PC-3 (cell line): ENCODE results near the gene ITGAE.

Source experiments
- CTCF ChIP-seq: fragments of 300-600 bp; sonication (generic); conservative IDR thresholded peaks from 2 replicates; pipeline ENCODE4 v1.5.1; 2017; ENCODE audit warnings: antibody characterized with exemption, low read depth, mild to moderate bottlenecking, low read length
- EZH2 ChIP-seq: fragments of 300-600 bp; sonication (generic); IDR thresholded peaks from one replicate; pipeline ENCODE4 v1.6.1; 2017; ENCODE audit warnings: antibody characterized with exemption, mild to moderate bottlenecking, low read length; ENCODE audit not compliant: unreplicated experiment
- EZH2phosphoT487 ChIP-seq: fragments of 300-600 bp; sonication (generic); IDR thresholded peaks from 2 replicates; pipeline ENCODE4 v1.6.1; 2018; ENCODE audit warnings: mild to moderate bottlenecking, antibody characterized with exemption, low read length, borderline replicate concordance

- no peak for TF ChIP-seq EZH2phosphoT487
- no peak for TF ChIP-seq CTCF
- no peak for TF ChIP-seq EZH2
These were observed 57.0 kb downstream of the ITGAE start for GRCh38 chr17:3744014-3744413.
